Measurements from ENCODE around the gene ADAMTS19.

The ADAMTS19 gene

DNA sequence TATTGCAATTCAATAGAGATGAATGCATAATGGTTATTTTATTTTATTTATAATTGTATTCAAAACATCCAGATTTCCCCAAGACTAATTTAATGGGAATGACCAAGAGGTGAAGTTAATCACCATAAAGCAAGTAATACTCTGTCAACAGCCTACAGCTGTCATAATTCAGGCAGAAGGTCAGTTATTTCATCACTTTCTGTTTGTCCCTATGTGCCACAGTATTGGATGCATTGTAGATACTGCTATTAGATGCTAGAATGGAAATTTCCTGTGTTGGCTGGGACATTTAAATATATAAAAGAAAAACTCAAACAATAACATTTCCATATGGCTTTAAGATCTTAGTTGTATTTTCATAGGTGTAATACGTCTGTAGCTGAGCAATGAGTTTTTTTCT is 231.1 kb downstream of the ADAMTS19 start:
- ATAC-seq (replicated peaks): no peak
- H3K9me3 Mint-ChIP-seq: peaks cover 0 to 2% of the 10 kb centered on the region in 2 donors
- H3K27ac Mint-ChIP-seq: no peak overlapping the region
- H3K36me3 Mint-ChIP-seq (ENCODE audit: insufficient read depth): no peaks in the 10 kb centered on the region
- no peaks in the 10 kb centered on the region for H3K4me1 Mint-ChIP-seq (ENCODE audit: low read depth in 2 of 2)
- no peaks in the 10 kb centered on the region for H3K27me3 Mint-ChIP-seq
- no peak for DNase-seq
- no peak overlapping the region for H3K4me3 Mint-ChIP-seq

DNA sequence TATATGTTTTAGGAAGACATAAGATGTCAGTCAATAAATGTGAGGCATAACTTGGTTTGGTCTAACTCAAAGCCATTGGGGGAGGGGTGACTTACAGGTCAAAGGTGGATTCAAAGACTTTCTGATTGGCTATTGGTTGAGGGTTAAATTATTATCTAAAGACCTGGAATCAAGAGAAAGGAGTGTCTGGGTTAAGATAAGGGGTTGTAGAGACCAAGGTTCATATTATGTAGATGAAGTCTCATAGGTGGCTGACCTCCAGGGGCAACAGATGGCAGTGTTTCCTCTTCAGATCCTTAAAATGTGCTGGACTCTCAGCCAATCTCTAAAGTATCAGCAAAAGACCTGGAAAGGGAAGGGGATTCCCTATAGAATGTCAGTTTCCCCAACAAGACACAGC is 236.5 kb downstream of the ADAMTS19 start:
- Mint-ChIP-seq H3K4me1 (ENCODE audit: low read depth in 2 of 2) (no peaks in the 10 kb centered on the region), H3K27me3 (no peaks in the 10 kb centered on the region), H3K4me3 (no peak overlapping the region), H3K27ac (no peak overlapping the region), H3K36me3 (ENCODE audit: insufficient read depth) (no peaks in the 10 kb centered on the region), H3K9me3 (peaks cover 0 to 2% of the 10 kb centered on the region in 2 donors)
- DNase-seq: no peak
- ATAC-seq (replicated peaks): no peak

DNA sequence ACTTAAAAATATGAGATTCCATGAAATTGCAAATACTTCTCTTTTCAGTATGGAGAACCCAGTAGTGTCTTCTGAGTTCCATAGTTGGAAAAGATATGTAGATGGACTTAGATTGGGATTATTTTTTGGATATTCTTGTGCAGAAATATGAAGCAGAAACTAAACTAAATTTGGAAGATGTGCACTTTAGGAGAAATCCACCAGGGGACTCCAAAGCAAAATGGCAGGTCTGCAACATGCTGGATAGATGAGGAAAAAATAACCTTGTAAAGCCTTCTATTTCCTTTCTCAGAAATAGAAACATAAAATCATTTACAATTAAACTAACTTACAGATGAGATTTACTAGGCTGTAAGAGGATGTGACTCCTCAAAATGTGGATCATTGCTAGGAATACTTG is 238.6 kb downstream of the ADAMTS19 start:
- ATAC-seq (replicated peaks) (no peak), DNase-seq (no peak)
- no peak overlapping the region for H3K4me3 Mint-ChIP-seq
- H3K27me3 Mint-ChIP-seq: no peaks in the 10 kb centered on the region
- H3K36me3 Mint-ChIP-seq (ENCODE audit: insufficient read depth): no peaks in the 10 kb centered on the region
- no peaks in the 10 kb centered on the region for H3K9me3 Mint-ChIP-seq
- no peak overlapping the region for H3K27ac Mint-ChIP-seq
- no peaks in the 10 kb centered on the region for H3K4me1 Mint-ChIP-seq (ENCODE audit: low read depth in 2 of 2)

- no peak for ATAC-seq (replicated peaks)
- DNase-seq: no peak
- H3K27me3 Mint-ChIP-seq: no peaks in the 10 kb centered on the region
- H3K4me3 Mint-ChIP-seq: no peak overlapping the region
- H3K36me3 Mint-ChIP-seq (ENCODE audit: insufficient read depth): peaks cover 3% of the 10 kb centered on the region
- no peak overlapping the region for H3K27ac Mint-ChIP-seq
- H3K4me1 Mint-ChIP-seq (ENCODE audit: low read depth in 2 of 2): no peaks in the 10 kb centered on the region
- no peaks in the 10 kb centered on the region for H3K9me3 Mint-ChIP-seq
These were observed 256.1 kb downstream of the ADAMTS19 start for GRCh38 chr5:129716235-129716634.

- H3K4me1 Mint-ChIP-seq (ENCODE audit: low read depth in 2 of 2): no peaks in the 10 kb centered on the region
- peaks cover 3% of the 10 kb centered on the region for H3K36me3 Mint-ChIP-seq (ENCODE audit: insufficient read depth)
- no peaks in the 10 kb centered on the region for H3K27me3 Mint-ChIP-seq
- ATAC-seq (replicated peaks): no peak
- no peaks in the 10 kb centered on the region for H3K9me3 Mint-ChIP-seq
- H3K27ac Mint-ChIP-seq: no peak overlapping the region
- no peak overlapping the region for H3K4me3 Mint-ChIP-seq
- no peak for DNase-seq
These were observed 256.6 kb downstream of the ADAMTS19 start for GRCh38 chr5:129716651-129717050.

DNA sequence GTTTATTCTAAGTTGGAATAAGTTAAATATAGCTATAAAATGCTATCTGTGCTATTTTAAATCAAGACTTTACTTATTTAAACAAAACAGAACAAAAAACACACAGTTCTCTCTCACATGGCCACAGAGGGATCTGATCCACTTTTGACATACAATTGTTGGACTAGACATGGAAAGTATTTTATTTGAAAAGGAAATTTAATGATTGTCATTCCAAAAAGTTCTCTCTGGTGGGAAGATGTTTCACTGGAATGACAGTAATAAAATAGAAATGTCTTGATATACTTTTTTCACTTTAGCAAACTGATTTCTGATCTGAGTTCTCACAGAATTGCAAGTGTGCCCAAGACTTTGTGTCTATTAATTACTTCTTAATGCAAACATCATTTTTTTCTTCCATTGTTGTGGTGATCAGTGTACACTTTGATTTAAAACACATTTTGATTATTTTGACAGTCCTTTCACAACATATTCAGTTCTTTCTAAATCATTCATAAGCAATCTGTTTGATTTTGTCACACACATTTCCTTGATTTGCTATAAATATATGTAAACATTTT is 257.7 kb downstream of the ADAMTS19 start:
- H3K27me3 Mint-ChIP-seq: no peaks in the 10 kb centered on the region
- H3K36me3 Mint-ChIP-seq (ENCODE audit: insufficient read depth): peaks cover 3% of the 10 kb centered on the region
- no peak for DNase-seq
- H3K27ac Mint-ChIP-seq: no peak overlapping the region
- H3K4me3 Mint-ChIP-seq: no peak overlapping the region
- no peak for ATAC-seq (replicated peaks)
- no peaks in the 10 kb centered on the region for H3K9me3 Mint-ChIP-seq
- no peaks in the 10 kb centered on the region for H3K4me1 Mint-ChIP-seq (ENCODE audit: low read depth in 2 of 2)

- Mint-ChIP-seq H3K27me3 (no peaks in the 10 kb centered on the region), H3K36me3 (ENCODE audit: insufficient read depth) (peaks cover 3% of the 10 kb centered on the region), H3K27ac (no peak overlapping the region), H3K4me3 (no peak overlapping the region), H3K4me1 (ENCODE audit: low read depth in 2 of 2) (no peaks in the 10 kb centered on the region), H3K9me3 (no peaks in the 10 kb centered on the region)
- DNase-seq: no peak
- no peak for ATAC-seq (replicated peaks)
These were observed 258.5 kb downstream of the ADAMTS19 start for GRCh38 chr5:129718471-129719090.

GRCh38 chr5:129724222-129724621 is 264.1 kb downstream of the ADAMTS19 start:
- H3K27ac Mint-ChIP-seq: no peak overlapping the region
- no peak overlapping the region for H3K4me3 Mint-ChIP-seq
- ATAC-seq (replicated peaks) (no peak), DNase-seq (no peak)
- no peaks in the 10 kb centered on the region for H3K27me3 Mint-ChIP-seq
- peaks cover 0 to 3% of the 10 kb centered on the region in 2 donors for H3K9me3 Mint-ChIP-seq
- peaks cover 3% of the 10 kb centered on the region for H3K36me3 Mint-ChIP-seq (ENCODE audit: insufficient read depth)
- no peaks in the 10 kb centered on the region for H3K4me1 Mint-ChIP-seq (ENCODE audit: low read depth in 2 of 2)

- no peak overlapping the region for H3K27ac Mint-ChIP-seq
- no peaks in the 10 kb centered on the region for H3K4me1 Mint-ChIP-seq (ENCODE audit: low read depth in 2 of 2)
- peaks cover 0 to 3% of the 10 kb centered on the region in 2 donors for H3K9me3 Mint-ChIP-seq
- no peak for DNase-seq
- H3K4me3 Mint-ChIP-seq: no peak overlapping the region
- peaks cover 3% of the 10 kb centered on the region for H3K36me3 Mint-ChIP-seq (ENCODE audit: insufficient read depth)
- no peaks in the 10 kb centered on the region for H3K27me3 Mint-ChIP-seq
- no peak for ATAC-seq (replicated peaks)
These were observed 264.5 kb downstream of the ADAMTS19 start for GRCh38 chr5:129724647-129725046.

DNA sequence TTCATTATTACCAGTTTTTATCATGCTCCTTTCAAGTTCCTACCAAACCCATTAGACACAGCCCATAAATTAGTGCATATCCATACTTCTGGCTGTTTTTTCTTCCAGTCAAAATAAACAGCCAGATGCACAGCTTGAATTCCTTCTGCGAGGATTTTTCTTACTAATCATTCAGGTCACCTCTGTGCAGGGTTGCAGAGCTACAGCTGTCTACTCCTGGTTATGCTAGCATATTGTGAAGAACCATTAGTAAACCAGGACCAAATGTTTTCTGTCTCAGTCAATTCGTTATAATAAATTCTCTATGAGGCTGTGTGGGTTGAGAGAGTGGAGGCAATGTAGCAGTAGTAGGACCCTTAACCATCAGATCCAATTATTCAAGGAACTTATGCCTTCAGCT is 279.7 kb downstream of the ADAMTS19 start:
- H3K4me1 Mint-ChIP-seq (ENCODE audit: low read depth in 2 of 2): no peaks in the 10 kb centered on the region
- no peak for ATAC-seq (replicated peaks)
- no peaks in the 10 kb centered on the region for H3K36me3 Mint-ChIP-seq (ENCODE audit: insufficient read depth)
- H3K4me3 Mint-ChIP-seq: no peak overlapping the region
- no peak for DNase-seq
- H3K27me3 Mint-ChIP-seq: no peaks in the 10 kb centered on the region
- no peaks in the 10 kb centered on the region for H3K9me3 Mint-ChIP-seq
- H3K27ac Mint-ChIP-seq: no peak overlapping the region

DNA sequence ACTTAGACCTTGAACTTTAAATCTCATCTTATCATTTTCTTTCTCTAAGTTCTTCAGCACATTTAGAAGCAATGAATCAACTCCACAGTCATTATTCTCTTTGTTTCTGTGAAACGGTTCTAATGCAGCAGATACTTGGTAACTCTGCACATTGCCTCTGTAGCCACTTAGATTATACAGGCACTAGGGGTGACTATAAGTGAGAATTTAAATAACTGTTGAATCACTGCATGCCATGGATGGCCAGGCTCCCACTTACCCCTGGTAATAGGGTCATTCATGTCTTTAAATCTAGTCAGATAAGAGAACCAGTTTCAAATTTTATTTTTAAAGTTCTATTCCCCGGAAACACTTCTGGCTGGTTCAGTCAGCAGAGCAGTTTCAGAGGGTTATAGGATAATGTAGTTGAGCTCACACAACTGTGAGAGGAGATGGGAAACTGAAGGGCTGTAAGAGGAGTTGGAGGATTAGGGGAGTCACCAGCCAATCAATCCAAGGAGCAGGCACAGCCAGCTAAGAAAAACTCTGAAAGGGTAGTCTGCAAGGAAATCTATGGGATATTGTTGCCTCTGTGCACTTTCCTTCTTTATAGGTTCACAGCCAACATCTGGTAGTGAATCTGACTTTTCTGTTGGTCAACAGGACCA is 283.6 kb downstream of the ADAMTS19 start:
- DNase-seq (no peak), ATAC-seq (replicated peaks) (no peak)
- no peaks in the 10 kb centered on the region for H3K27me3 Mint-ChIP-seq
- no peak overlapping the region for H3K4me3 Mint-ChIP-seq
- no peak overlapping the region for H3K27ac Mint-ChIP-seq
- H3K9me3 Mint-ChIP-seq: no peaks in the 10 kb centered on the region
- H3K4me1 Mint-ChIP-seq (ENCODE audit: low read depth in 2 of 2): no peaks in the 10 kb centered on the region
- no peaks in the 10 kb centered on the region for H3K36me3 Mint-ChIP-seq (ENCODE audit: insufficient read depth)

DNA sequence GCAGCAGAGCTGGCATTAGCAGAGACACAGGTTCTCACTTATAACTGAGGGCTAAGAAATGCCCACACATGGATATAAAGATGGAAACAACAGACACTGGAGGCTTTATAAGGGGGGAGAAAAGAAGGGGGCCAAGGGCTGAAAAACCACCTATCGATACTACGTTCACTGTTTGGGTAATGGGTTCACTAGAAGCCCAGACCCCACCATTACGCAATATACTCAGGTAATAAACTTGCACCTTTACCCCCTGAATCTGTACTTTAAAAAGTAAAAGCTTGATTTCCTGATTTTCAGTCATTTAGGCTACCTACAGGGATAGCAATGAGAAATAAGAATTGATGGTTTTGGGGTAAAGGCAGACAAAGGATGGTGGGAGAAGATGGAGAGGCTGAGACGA is 285.9 kb downstream of the ADAMTS19 start:
- Mint-ChIP-seq H3K9me3 (no peaks in the 10 kb centered on the region), H3K4me1 (ENCODE audit: low read depth in 2 of 2) (no peaks in the 10 kb centered on the region), H3K36me3 (ENCODE audit: insufficient read depth) (no peaks in the 10 kb centered on the region), H3K27ac (no peak overlapping the region), H3K27me3 (no peaks in the 10 kb centered on the region), H3K4me3 (no peak overlapping the region)
- ATAC-seq (replicated peaks): no peak
- DNase-seq: no peak

- no peak overlapping the region for H3K4me3 Mint-ChIP-seq
- no peak overlapping the region for H3K27ac Mint-ChIP-seq
- H3K27me3 Mint-ChIP-seq: no peaks in the 10 kb centered on the region
- no peaks in the 10 kb centered on the region for H3K36me3 Mint-ChIP-seq (ENCODE audit: insufficient read depth)
- DNase-seq (no peak), ATAC-seq (replicated peaks) (no peak)
- no peaks in the 10 kb centered on the region for H3K9me3 Mint-ChIP-seq
- no peaks in the 10 kb centered on the region for H3K4me1 Mint-ChIP-seq (ENCODE audit: low read depth in 2 of 2)
These were observed 286.8 kb downstream of the ADAMTS19 start for GRCh38 chr5:129746876-129747275.

DNA sequence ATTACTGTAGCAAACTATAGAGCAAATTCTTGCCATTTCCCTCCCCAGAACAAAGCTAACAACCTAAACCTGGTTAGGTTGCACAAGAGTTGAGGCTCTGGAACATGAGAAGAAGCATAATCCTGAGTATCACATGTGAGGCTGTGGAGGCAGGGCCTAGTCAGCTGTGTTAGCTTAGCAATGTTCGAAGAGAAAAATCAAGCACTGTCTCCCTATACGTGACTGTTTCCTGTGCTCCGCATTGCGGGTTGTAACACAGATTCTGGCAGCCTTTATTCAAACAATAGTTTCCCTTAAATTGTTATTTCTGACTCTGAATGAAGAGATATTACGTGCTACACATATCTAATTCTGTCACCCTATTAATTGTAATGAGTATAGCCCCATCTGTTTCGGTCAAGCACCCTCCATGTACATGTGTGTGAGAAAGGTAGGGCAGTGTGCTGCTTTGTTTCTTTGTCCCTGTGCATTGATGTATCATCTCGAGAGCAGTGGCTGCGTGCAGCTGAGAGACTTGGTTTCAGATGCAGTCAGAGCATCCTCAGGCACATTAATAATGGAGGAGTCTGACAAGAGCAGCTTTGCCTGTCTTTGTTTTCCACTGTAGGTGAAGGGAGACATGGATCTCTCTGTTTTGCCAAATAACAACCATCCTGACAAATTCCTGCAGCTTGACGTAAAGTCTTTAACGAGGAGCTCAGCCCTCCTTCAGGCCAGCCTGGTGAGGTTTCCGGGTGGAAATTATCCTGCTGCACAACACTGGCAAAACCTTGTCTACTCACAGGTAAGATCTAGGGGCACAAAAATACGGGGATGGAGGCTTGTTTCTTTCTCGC is 287.7 kb downstream of the ADAMTS19 start, which contains the start of gene MINAR2:
Gene MINAR2, plus strand, starts transcription at position 523 of the 836 bp plus-strand sequence. Its CDS starts 97 bp downstream, at position 620.
- H3K4me1 Mint-ChIP-seq (ENCODE audit: low read depth in 2 of 2): no peaks in the 10 kb centered on the region
- no peaks in the 10 kb centered on the region for H3K27me3 Mint-ChIP-seq
- no peak for ATAC-seq (replicated peaks)

More for the DNA sequence above, 287.7 kb downstream of the ADAMTS19 start, which contains the start of gene MINAR2:
- Mint-ChIP-seq H3K9me3 (no peaks in the 10 kb centered on the region), H3K36me3 (ENCODE audit: insufficient read depth) (no peaks in the 10 kb centered on the region), H3K27ac (no peak within 1 kb of the TSS), H3K4me3 (no peak within 1 kb of the TSS)
- no peak for DNase-seq

Measured in effector memory CD8-positive, alpha-beta T cell (primary cell).